ENCODE data around the gene SEC16B. TPM values are rescaled to one million over a fixed set of nuclear protein-coding genes. Genes with fewer than 3 reads are reported as not detected.

Gene SEC16B
- total RNA-seq, 2 donors from 2014 or later, result not detected

- H3K27ac Mint-ChIP-seq, result no peak overlapping the region
- no peak overlapping the region for H3K4me3 Mint-ChIP-seq
- H3K4me1 Mint-ChIP-seq, result no peaks in the 10 kb centered on the region
- H3K9me3 Mint-ChIP-seq, result no peaks in the 10 kb centered on the region
- no peak for ATAC-seq (replicated peaks)
- no peaks in the 10 kb centered on the region for H3K36me3 Mint-ChIP-seq (ENCODE audit: low read depth)
- H3K27me3 Mint-ChIP-seq, result no peaks in the 10 kb centered on the region
Observed at GRCh38 chr1:177920091-177920490, 49.8 kb downstream of the SEC16B start.

GRCh38 chr1:177915641-177916040, 54.2 kb downstream of the SEC16B start:
- Mint-ChIP-seq H3K27me3 (no peaks in the 10 kb centered on the region), H3K27ac (no peak overlapping the region), H3K4me3 (no peak overlapping the region), H3K36me3 (ENCODE audit: low read depth) (no peaks in the 10 kb centered on the region), H3K4me1 (no peaks in the 10 kb centered on the region), H3K9me3 (no peaks in the 10 kb centered on the region)
- ATAC-seq (replicated peaks), result no peak

GRCh38 chr1:177914603-177915002, 55.3 kb downstream of the SEC16B start:
- H3K27ac Mint-ChIP-seq, result no peak overlapping the region

GRCh38 chr1:177913762-177914540, 55.9 kb downstream of the SEC16B start:
- no peak overlapping the region for H3K27ac Mint-ChIP-seq
- no peaks in the 10 kb centered on the region for H3K4me1 Mint-ChIP-seq
- H3K36me3 Mint-ChIP-seq (ENCODE audit: low read depth), result no peaks in the 10 kb centered on the region
- H3K9me3 Mint-ChIP-seq, result peaks cover 3% of the 10 kb centered on the region
- no peak for ATAC-seq (replicated peaks)
- H3K4me3 Mint-ChIP-seq, result no peak overlapping the region
- no peaks in the 10 kb centered on the region for H3K27me3 Mint-ChIP-seq

More at GRCh38 chr1:177914603-177915002, 55.3 kb downstream of the SEC16B start:
- H3K9me3 Mint-ChIP-seq, result peaks cover 3% of the 10 kb centered on the region
- no peaks in the 10 kb centered on the region for H3K4me1 Mint-ChIP-seq
- no peak overlapping the region for H3K4me3 Mint-ChIP-seq
- H3K27me3 Mint-ChIP-seq, result no peaks in the 10 kb centered on the region
- ATAC-seq (replicated peaks), result no peak
- no peaks in the 10 kb centered on the region for H3K36me3 Mint-ChIP-seq (ENCODE audit: low read depth)

- H3K4me3 Mint-ChIP-seq, result no peak overlapping the region
Observed at GRCh38 chr1:177912991-177913390, 56.9 kb downstream of the SEC16B start.

GRCh38 chr1:177909416-177909815, 60.4 kb downstream of the SEC16B start:
- no peak for ATAC-seq (replicated peaks)
- Mint-ChIP-seq H3K27ac (no peak overlapping the region), H3K36me3 (ENCODE audit: low read depth) (no peaks in the 10 kb centered on the region), H3K4me1 (no peaks in the 10 kb centered on the region), H3K9me3 (peaks cover 3% of the 10 kb centered on the region), H3K4me3 (no peak overlapping the region), H3K27me3 (no peaks in the 10 kb centered on the region)

More at GRCh38 chr1:177912991-177913390, 56.9 kb downstream of the SEC16B start:
- Mint-ChIP-seq H3K36me3 (ENCODE audit: low read depth) (no peaks in the 10 kb centered on the region), H3K27ac (no peak overlapping the region), H3K9me3 (peaks cover 3% of the 10 kb centered on the region), H3K4me1 (no peaks in the 10 kb centered on the region), H3K27me3 (no peaks in the 10 kb centered on the region)
- no peak for ATAC-seq (replicated peaks)

- H3K27ac Mint-ChIP-seq, result no peak overlapping the region
- no peaks in the 10 kb centered on the region for H3K36me3 Mint-ChIP-seq (ENCODE audit: low read depth)
- no peaks in the 10 kb centered on the region for H3K4me1 Mint-ChIP-seq
- no peak for ATAC-seq (replicated peaks)
- no peak overlapping the region for H3K4me3 Mint-ChIP-seq
- H3K27me3 Mint-ChIP-seq, result no peaks in the 10 kb centered on the region
- H3K9me3 Mint-ChIP-seq, result peaks cover 3% of the 10 kb centered on the region
Observed at GRCh38 chr1:177907000-177907399, 62.9 kb downstream of the SEC16B start.

- Mint-ChIP-seq H3K36me3 (ENCODE audit: low read depth) (no peaks in the 10 kb centered on the region), H3K27ac (no peak overlapping the region), H3K9me3 (peaks cover 7% of the 10 kb centered on the region), H3K27me3 (no peaks in the 10 kb centered on the region), H3K4me1 (no peaks in the 10 kb centered on the region), H3K4me3 (no peak overlapping the region)
- ATAC-seq (replicated peaks), result no peak
Observed at GRCh38 chr1:177905686-177906085, 64.2 kb downstream of the SEC16B start.

- no peak for ATAC-seq (replicated peaks)
- H3K36me3 Mint-ChIP-seq (ENCODE audit: low read depth), result no peaks in the 10 kb centered on the region
- peaks cover 9% of the 10 kb centered on the region for H3K9me3 Mint-ChIP-seq
- no peak overlapping the region for H3K27ac Mint-ChIP-seq
- no peaks in the 10 kb centered on the region for H3K27me3 Mint-ChIP-seq
- no peaks in the 10 kb centered on the region for H3K4me1 Mint-ChIP-seq
- H3K4me3 Mint-ChIP-seq, result no peak overlapping the region
Observed at GRCh38 chr1:177902266-177902665, 67.6 kb downstream of the SEC16B start.

- Mint-ChIP-seq H3K27me3 (no peaks in the 10 kb centered on the region), H3K4me3 (no peak overlapping the region), H3K9me3 (peaks cover 9% of the 10 kb centered on the region), H3K4me1 (no peaks in the 10 kb centered on the region), H3K36me3 (ENCODE audit: low read depth) (no peaks in the 10 kb centered on the region), H3K27ac (no peak overlapping the region)
- ATAC-seq (replicated peaks), result no peak
Observed at GRCh38 chr1:177897998-177898654, 71.7 kb downstream of the SEC16B start.

- Mint-ChIP-seq H3K36me3 (ENCODE audit: low read depth) (no peaks in the 10 kb centered on the region), H3K9me3 (peaks cover 9% of the 10 kb centered on the region), H3K4me3 (no peak overlapping the region), H3K4me1 (no peaks in the 10 kb centered on the region), H3K27ac (no peak overlapping the region), H3K27me3 (no peaks in the 10 kb centered on the region)
- ATAC-seq (replicated peaks), result no peak
Observed at GRCh38 chr1:177897281-177897997, 72.4 kb downstream of the SEC16B start.

Other genes with a start within 250 kb of the SEC16B start
- under 1 TPM; 0.02 to 0.11 TPM for gene RASAL2, start 124.0 kb upstream of the SEC16B start, total RNA-seq